WI38 (cell line): ENCODE measurements around the gene URGCP.

ENCODE experiments used
- H3K4me3 ChIP-seq: 2 replicates; pipeline ENCODE4 v1.5.1; 2011; ENCODE audit warnings: low read depth, mild to moderate bottlenecking, control low read depth, low read length
- TF ChIP-seq, protein P1 (sequence below): IDR thresholded peaks from 2 replicates; pipeline ENCODE4 v1.5.1; 2012; ENCODE audit warnings: low read depth, mild to moderate bottlenecking, control low read depth, low read length

Gene URGCP

DNA sequence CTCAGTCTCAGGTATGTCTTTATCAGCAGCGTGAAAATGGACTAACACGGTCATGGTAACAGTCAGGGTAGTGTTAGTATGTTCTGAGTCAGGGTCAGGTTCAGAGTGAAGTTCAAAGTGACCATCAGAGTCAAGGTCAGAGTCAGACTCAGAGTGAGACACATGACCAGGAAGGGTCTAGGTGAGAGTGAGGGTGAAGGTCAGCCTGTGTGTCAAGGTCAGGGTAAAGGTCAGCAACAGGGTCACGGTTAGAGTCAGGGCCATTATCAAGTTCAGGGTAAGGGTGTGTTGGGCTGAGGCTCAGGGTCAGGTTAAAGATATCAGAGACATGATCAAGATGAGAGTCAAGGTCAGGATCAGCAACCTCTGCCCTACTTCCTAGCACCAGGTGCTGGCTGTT is 41.1 kb downstream of the URGCP start:
- TF ChIP-seq, protein P1, sequence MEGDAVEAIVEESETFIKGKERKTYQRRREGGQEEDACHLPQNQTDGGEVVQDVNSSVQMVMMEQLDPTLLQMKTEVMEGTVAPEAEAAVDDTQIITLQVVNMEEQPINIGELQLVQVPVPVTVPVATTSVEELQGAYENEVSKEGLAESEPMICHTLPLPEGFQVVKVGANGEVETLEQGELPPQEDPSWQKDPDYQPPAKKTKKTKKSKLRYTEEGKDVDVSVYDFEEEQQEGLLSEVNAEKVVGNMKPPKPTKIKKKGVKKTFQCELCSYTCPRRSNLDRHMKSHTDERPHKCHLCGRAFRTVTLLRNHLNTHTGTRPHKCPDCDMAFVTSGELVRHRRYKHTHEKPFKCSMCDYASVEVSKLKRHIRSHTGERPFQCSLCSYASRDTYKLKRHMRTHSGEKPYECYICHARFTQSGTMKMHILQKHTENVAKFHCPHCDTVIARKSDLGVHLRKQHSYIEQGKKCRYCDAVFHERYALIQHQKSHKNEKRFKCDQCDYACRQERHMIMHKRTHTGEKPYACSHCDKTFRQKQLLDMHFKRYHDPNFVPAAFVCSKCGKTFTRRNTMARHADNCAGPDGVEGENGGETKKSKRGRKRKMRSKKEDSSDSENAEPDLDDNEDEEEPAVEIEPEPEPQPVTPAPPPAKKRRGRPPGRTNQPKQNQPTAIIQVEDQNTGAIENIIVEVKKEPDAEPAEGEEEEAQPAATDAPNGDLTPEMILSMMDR = no peak
- H3K4me3 ChIP-seq = no peak overlapping the region

DNA sequence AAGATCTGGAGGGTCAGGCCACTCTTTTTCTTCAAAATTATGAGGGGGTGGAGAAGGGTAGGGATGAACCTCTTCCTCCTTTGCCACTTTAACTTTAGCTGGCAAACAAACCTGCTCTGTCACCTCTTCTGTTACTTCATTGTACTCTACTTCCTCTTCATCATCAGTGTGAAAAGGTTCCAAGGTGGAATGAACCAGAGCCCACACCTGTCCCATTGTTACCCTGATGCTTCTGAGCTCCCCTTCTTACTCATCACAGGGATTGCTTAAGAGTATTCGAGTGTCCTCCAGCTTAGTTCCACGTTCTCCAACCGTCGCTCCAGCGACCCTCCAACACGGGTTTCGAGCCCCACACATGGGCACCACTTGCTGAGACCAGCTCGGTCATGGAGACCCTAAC is 42.3 kb downstream of the URGCP start:
- TF ChIP-seq, protein P1 = no peak
- no peak overlapping the region for H3K4me3 ChIP-seq

DNA sequence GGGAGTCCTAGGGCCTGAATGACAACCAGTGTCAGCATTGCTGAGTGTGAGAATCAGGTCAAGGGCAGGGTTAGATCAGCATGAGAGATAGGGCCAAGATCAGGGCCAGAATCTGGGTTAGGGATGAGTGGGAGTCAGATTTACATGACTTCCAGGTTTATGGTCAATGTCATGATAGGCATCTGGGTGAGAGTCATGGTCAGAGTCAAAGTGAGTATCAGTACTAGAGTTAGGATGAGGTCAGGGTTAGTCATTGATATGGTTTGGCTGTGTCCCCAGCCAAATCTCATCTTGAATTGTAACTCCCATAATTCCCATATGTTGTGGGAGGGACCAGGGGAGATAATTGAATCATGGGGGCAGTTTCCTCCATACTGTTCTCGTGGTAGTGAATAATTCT is 49.4 kb downstream of the URGCP start:
- no peak overlapping the region for H3K4me3 ChIP-seq
- TF ChIP-seq, protein P1 = no peak

DNA sequence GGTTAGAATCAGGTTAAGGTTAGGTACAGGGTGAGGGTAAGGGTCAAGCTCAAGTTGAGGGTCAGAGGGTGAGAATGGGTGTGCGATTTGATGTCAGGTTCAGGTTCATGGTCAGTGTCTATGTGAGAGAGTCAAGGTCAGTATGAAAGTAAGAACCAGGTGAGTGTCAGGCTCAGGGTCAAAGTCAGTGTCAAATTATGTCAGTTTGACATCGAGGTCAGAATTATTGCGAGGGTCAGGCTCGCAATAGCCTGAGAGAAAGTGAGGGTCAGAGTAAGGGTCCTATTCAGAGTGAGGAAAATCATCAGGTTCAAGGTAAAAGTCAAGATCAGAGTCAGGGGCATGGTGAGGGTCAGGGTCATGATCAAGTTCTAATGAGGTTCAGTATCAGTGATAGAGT is 50.1 kb downstream of the URGCP start:
- TF ChIP-seq, protein P1 = no peak
- no peak overlapping the region for H3K4me3 ChIP-seq

DNA sequence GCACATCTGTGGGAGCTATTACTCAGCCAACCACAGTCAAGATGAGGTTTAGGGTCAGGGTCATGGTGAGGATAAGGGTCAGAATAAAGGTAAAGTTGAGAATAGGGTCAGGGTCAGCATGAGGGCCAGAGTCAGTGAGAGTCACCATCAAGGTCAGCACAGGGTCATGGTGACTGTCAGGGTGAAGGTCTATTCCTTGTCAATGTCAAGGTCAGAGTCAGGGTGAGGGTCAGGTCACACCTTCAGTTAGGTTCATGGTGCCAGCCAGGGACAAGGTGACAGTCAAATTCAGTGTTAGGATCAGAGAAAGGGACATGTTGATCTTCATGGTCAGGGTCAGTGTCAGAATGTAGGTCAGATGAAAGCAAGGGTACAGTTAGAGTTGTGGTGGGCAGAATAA is 51.2 kb downstream of the URGCP start:
- TF ChIP-seq, protein P1 = no peak
- H3K4me3 ChIP-seq = no peak overlapping the region

DNA sequence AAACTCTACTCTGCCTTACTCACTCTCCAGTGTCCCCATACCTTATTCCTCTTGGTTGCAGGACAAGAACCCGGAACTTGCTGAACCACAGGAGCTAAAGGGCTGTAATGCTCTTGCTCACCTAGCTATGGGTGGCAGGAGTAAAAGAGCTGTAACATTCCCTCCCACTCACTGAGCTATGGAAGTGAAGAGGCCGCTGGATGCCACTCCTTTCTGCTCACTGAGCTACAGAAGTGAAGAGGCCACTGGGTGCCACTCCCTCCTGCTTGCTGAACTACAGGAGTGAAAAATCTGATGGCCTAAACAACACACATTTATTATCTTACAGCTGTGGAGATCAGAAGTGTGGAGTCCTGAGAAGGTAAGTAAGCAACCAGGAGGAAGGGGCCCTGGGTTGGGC is 54.6 kb downstream of the URGCP start:
- TF ChIP-seq, protein P1 = no peak
- H3K4me3 ChIP-seq = no peak overlapping the region

DNA sequence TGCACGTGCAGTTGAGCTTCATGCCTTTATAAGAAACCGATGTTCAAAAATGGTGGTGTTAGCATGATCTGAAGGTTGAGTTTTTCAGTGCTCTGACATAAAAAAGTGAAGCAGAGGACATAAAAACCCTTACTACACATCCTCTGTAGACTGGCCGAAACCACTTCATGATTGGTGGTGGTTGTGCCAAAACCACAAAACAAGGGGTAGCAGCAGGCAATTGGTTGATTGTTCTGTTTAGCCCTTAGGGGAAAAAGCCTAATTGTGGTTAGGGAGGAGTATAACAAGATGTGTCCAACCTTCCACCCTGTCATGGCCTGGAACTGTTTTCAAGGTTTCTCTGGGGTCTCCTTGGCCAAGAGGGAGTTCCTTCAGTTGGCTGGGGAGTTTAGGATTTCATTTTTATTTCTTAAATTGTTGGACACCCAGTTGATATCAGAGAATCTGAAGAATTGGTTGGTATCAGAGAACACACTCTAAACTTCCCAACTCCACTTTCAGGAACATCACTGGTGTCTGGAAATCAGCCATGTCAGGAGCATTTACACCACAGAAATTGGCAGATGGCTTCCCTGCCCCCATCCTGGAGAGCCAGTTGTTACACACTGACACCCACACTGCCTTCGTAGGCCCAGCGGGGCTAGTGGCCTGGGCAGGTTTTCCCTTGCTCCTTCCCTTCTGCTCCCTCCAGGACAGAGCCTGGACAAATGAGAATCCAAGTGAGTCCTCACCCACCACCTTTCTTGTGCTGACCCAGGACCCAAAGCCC is 55.9 kb downstream of the URGCP start:
- TF ChIP-seq, protein P1 = no peak
- no peak overlapping the region for H3K4me3 ChIP-seq
